GM19372 (cell line): ENCODE measurements around the gene CCDC127.
"Not testable (repeated sequence)": the region's sequence is repeated elsewhere in the genome, so short reads cannot be mapped to it uniquely, and the experiment has no call there.

Source experiments
- ATAC-seq: cut with Tn5 transposase; IDR thresholded peaks from one replicate; pipeline ENCODE4 v1.9.1; 2021; ENCODE audit warnings: mild to moderate bottlenecking, low read depth, moderate library complexity; ENCODE audit not compliant: unreplicated experiment

CCDC127 gene

GRCh38 chr5:204462-204861 is 13.5 kb downstream of the CCDC127 start:
- ATAC-seq: no peak

- no peak for ATAC-seq
Observed at GRCh38 chr5:204001-204400, 14.0 kb downstream of the CCDC127 start.

- ATAC-seq: no peak
Observed at GRCh38 chr5:203246-203930, 14.6 kb downstream of the CCDC127 start.

- ATAC-seq: no peak
Observed at GRCh38 chr5:201672-202071, 16.3 kb downstream of the CCDC127 start.

GRCh38 chr5:200985-201384 is 17.0 kb downstream of the CCDC127 start:
- ATAC-seq: no peak

- no peak for ATAC-seq
Observed at GRCh38 chr5:199950-200645, 17.9 kb downstream of the CCDC127 start.

- no peak for ATAC-seq
Observed at GRCh38 chr5:199197-199949, 18.6 kb downstream of the CCDC127 start.

GRCh38 chr5:198516-199196 is 19.3 kb downstream of the CCDC127 start:
- no peak for ATAC-seq

- no peak for ATAC-seq
Observed at GRCh38 chr5:197892-198489, 20.0 kb downstream of the CCDC127 start.

- ATAC-seq: not testable (repeated sequence)
Observed at GRCh38 chr5:197031-197430, 20.9 kb downstream of the CCDC127 start.

- no peak for ATAC-seq
Observed at GRCh38 chr5:196350-196749, 21.6 kb downstream of the CCDC127 start.

GRCh38 chr5:195401-196160 is 22.4 kb downstream of the CCDC127 start:
- no peak for ATAC-seq

- no peak for ATAC-seq
Observed at GRCh38 chr5:194603-195209, 23.2 kb downstream of the CCDC127 start.

GRCh38 chr5:194102-194501 is 23.9 kb downstream of the CCDC127 start:
- ATAC-seq: no peak

GRCh38 chr5:192970-193831 is 24.8 kb downstream of the CCDC127 start:
- ATAC-seq: no peak

- no peak for ATAC-seq
Observed at GRCh38 chr5:192691-192969, 25.3 kb downstream of the CCDC127 start.

- ATAC-seq: no peak
Observed at GRCh38 chr5:191949-192690, 25.8 kb downstream of the CCDC127 start.
